H1 (cell line): Measurements from ENCODE around the gene PDZK1IP1. TPM values are rescaled to one million over a fixed set of nuclear protein-coding genes. Genes with fewer than 3 reads are reported as not detected.

Experiments used
- CTCF ChIA-PET: fragments of 300-600 bp; sonication (Branson Sonifier 250); formaldehyde crosslinking; loops from one replicate; lab custom pipeline; 2021; ENCODE audit not compliant: partially characterized antibody; lab: Charles Lee
- POLR2A ChIA-PET: fragments of 300-600 bp; sonication (Branson Sonifier 250); formaldehyde crosslinking; loops from one replicate; lab custom pipeline; 2021; ENCODE audit warnings: inconsistent platforms; ENCODE audit not compliant: partially characterized antibody; lab: Charles Lee
- DNase-seq, 2 experiments: peaks; one replicate each; pipeline versions ENCODE4 v3.0.0 to v3.0.0-alpha.2; 2010 to 2022; ENCODE audit warnings: low spot score in 2 of 2, low read depth in 1 of 2, mixed read lengths in 1 of 2
- FAIRE-seq: peaks from 2 replicates; lab custom pipeline; 2011; peaks lifted over from hg19 to GRCh38; lab: Jason Lieb, UNC
- H2AFZ ChIP-seq: 2 replicates; pipeline ENCODE4 v1.8.1; 2012; ENCODE audit warnings: low read length, inconsistent platforms
- H2AK5ac ChIP-seq: 2 replicates; pipeline ENCODE4 v1.6.1; 2013; ENCODE audit warnings: low read depth, low read length
- H2BK120ac ChIP-seq: replicated peaks from 2 replicates; pipeline ENCODE3; 2013; ENCODE audit warnings: low read depth, low read length, inconsistent platforms
- H2BK12ac ChIP-seq: 2 replicates; pipeline ENCODE4 v1.6.1; 2013; ENCODE audit warnings: low read depth, low read length
- H2BK15ac ChIP-seq: 2 replicates; pipeline ENCODE4 v1.6.1; 2013; ENCODE audit warnings: low read length
- H2BK20ac ChIP-seq: 2 replicates; pipeline ENCODE4 v1.6.1; 2013; ENCODE audit warnings: low read length
- H2BK5ac ChIP-seq: 2 replicates; pipeline ENCODE4 v1.6.1; 2013; ENCODE audit warnings: low read depth, low read length
- H3K14ac ChIP-seq: 2 replicates; pipeline ENCODE4 v1.6.1; 2013; ENCODE audit warnings: inconsistent platforms; ENCODE audit not compliant: insufficient read length
- H3K18ac ChIP-seq: 2 replicates; pipeline ENCODE4 v1.6.1; 2013; ENCODE audit warnings: low read length; ENCODE audit errors: extremely low read depth
- H3K23ac ChIP-seq: 2 replicates; pipeline ENCODE4 v1.6.1; 2013; ENCODE audit warnings: inconsistent platforms; ENCODE audit not compliant: insufficient read length
- H3K23me2 ChIP-seq: 2 replicates; pipeline ENCODE4 v1.6.1; 2013; ENCODE audit warnings: low read depth, low read length
- H3K27ac ChIP-seq: 2 replicates; pipeline ENCODE4 v1.6.1; 2011; ENCODE audit warnings: low read depth, low read length, inconsistent platforms
- H3K27me3 ChIP-seq, 4 experiments: replicated peaks in 1 of 4; 1 replicate in 1 of 4; 2 replicates in 3 of 4; pipeline versions ENCODE4 v1.6.1 to v1.8.1; 2011 to 2013; ENCODE audit warnings: low read length in 3 of 4, mild to moderate bottlenecking in 3 of 4, inconsistent platforms in 2 of 4, mixed read lengths in 2 of 4, moderate library complexity in 1 of 4; ENCODE audit not compliant: control insufficient read depth in 3 of 4, insufficient read depth in 3 of 4; ENCODE audit errors: extremely low read depth in 1 of 4
- H3K36me3 ChIP-seq, 4 experiments: 2 replicates each; pipeline versions ENCODE4 v1.6.1 to v1.8.1; 2011 to 2013; ENCODE audit warnings: mild to moderate bottlenecking in 4 of 4, low read length in 3 of 4, moderate library complexity in 2 of 4, control low read depth in 1 of 4, inconsistent platforms in 1 of 4; ENCODE audit not compliant: insufficient read depth in 4 of 4, control insufficient read depth in 2 of 4
- H3K4ac ChIP-seq: replicated peaks from 2 replicates; pipeline ENCODE3; 2013; ENCODE audit warnings: low read length, low read depth, mixed read lengths, inconsistent platforms; ENCODE audit not compliant: insufficient read length
- H3K4me1 ChIP-seq, 4 experiments: replicated peaks in 1 of 4; 1 replicate in 1 of 4; 2 replicates in 3 of 4; pipeline versions ENCODE4 v1.6.1 to v1.8.1; 2011 to 2013; ENCODE audit warnings: low read length in 3 of 4, inconsistent platforms in 2 of 4, mixed read lengths in 1 of 4; ENCODE audit not compliant: insufficient read depth in 4 of 4, control insufficient read depth in 3 of 4
- H3K4me2 ChIP-seq, 2 experiments: 2 replicates each; pipeline versions ENCODE4 v1.6.1 to v1.8.1; 2011 to 2013; ENCODE audit warnings: low read depth in 2 of 2, low read length in 2 of 2, control low read depth in 1 of 2, inconsistent platforms in 1 of 2, mild to moderate bottlenecking in 1 of 2; ENCODE audit not compliant: insufficient read depth in 1 of 2
- H3K4me3 ChIP-seq, 4 experiments: fragments of 200-600, 300-600 bp in 1 of 4; sonication (generic), shearing (Covaris generic), sonication (Bioruptor Twin) in 1 of 4; 2 replicates each; pipeline versions ENCODE4 v1.5.1 to v1.8.1; 2011 to 2016; ENCODE audit warnings: low read length in 4 of 4, low read depth in 3 of 4, control low read depth in 2 of 4, inconsistent platforms in 2 of 4, mild to moderate bottlenecking in 2 of 4, mixed read lengths in 1 of 4, moderate library complexity in 1 of 4; ENCODE audit not compliant: insufficient read depth in 2 of 4; ENCODE audit errors: extremely low read depth in 1 of 4
- H3K56ac ChIP-seq: replicated peaks from 2 replicates; pipeline ENCODE3; 2013; ENCODE audit warnings: low read depth, mild to moderate bottlenecking, mixed read lengths, low read length, inconsistent platforms; ENCODE audit not compliant: insufficient read length
- H3K79me1 ChIP-seq: 2 replicates; pipeline ENCODE4 v1.6.1; 2013; ENCODE audit warnings: low read depth, low read length, control low read depth
- H3K79me2 ChIP-seq, 2 experiments: 2 replicates each; pipeline versions ENCODE4 v1.6.1 to v1.8.1; 2012 to 2013; ENCODE audit warnings: low read length in 2 of 2, mild to moderate bottlenecking in 2 of 2, inconsistent platforms in 1 of 2; ENCODE audit not compliant: insufficient read depth in 2 of 2, control insufficient read depth in 1 of 2
- H3K9ac ChIP-seq, 4 experiments: replicated peaks in 1 of 4; 1 replicate in 1 of 4; 2 replicates in 3 of 4; pipeline versions ENCODE4 v1.6.1 to v1.8.1; 2011 to 2013; ENCODE audit warnings: low read depth in 3 of 4, low read length in 3 of 4, control low read depth in 2 of 4, mild to moderate bottlenecking in 2 of 4, moderate library complexity in 2 of 4, inconsistent platforms in 1 of 4; ENCODE audit errors: extremely low read depth in 1 of 4
- H3K9me3 ChIP-seq, 2 experiments: 2 replicates each; pipeline versions ENCODE4 v1.6.1 to v1.8.1; 2012 to 2013; ENCODE audit warnings: mild to moderate bottlenecking in 2 of 2, moderate library complexity in 2 of 2, control low read depth in 1 of 2, inconsistent platforms in 1 of 2, low read depth in 1 of 2, low read length in 1 of 2, mixed read lengths in 1 of 2; ENCODE audit not compliant: insufficient read depth in 2 of 2
- H4K20me1 ChIP-seq, 2 experiments: replicated peaks in 1 of 2; 2 replicates each; pipeline versions ENCODE3 to v1.8.1; 2011 to 2013; ENCODE audit warnings: inconsistent platforms in 2 of 2, low read length in 2 of 2, mild to moderate bottlenecking in 1 of 2; ENCODE audit not compliant: insufficient read depth in 2 of 2, control insufficient read depth in 1 of 2
- H4K5ac ChIP-seq: 2 replicates; pipeline ENCODE4 v1.6.1; 2013; ENCODE audit warnings: low read length, low read depth, mixed read lengths, inconsistent platforms; ENCODE audit not compliant: insufficient read length
- H4K8ac ChIP-seq: 2 replicates; pipeline ENCODE4 v1.8.0; 2013; ENCODE audit warnings: mild to moderate bottlenecking, moderate library complexity, low read length, inconsistent platforms; ENCODE audit not compliant: insufficient read depth; ENCODE audit errors: extremely low read depth
- H4K91ac ChIP-seq: replicated peaks from 2 replicates; pipeline ENCODE3; 2013; ENCODE audit warnings: low read length, mixed read lengths, inconsistent platforms; ENCODE audit not compliant: insufficient read length
- CEBPB ChIP-seq: IDR thresholded peaks from 2 replicates; pipeline ENCODE4 v1.6.1; 2012; ENCODE audit warnings: low read depth, low read length
- SAP30 ChIP-seq: fragments of 300-600 bp; sonication (generic); IDR thresholded peaks from 2 replicates; pipeline ENCODE4 v1.7.1; 2012; ENCODE audit warnings: low read length, moderate library complexity, mild to moderate bottlenecking, inconsistent platforms; ENCODE audit not compliant: insufficient read depth, insufficient replicate concordance
- polyA plus RNA-seq, 7 experiments: library from polyadenylated mRNA; depleted of rRNA in 3 of 7; stranded (reverse) in 5 of 7; unstranded in 2 of 7; fragments of >200 nt in 5 of 7; fragments of 200-250 nt in 2 of 7; gene quantifications; 1 replicate in 5 of 7; 2 replicates in 1 of 7; 4 replicates in 1 of 7; pipeline versions ENCODE4 v1.2.1 to v1.2.3, GENCODE V29; 2011 to 2013; ENCODE audit warnings: missing spikeins in 2 of 7, mixed read lengths in 2 of 7
- total RNA-seq: library from RNA; stranded (reverse); fragmentation: NEBNext Ultra II Directional; extraction: Animal tissue kit (Norgen Biotek cat#: 25700); gene quantifications from 2 replicates; pipeline ENCODE4 v1.2.1, GENCODE V29; 2021

The PDZK1IP1 gene
- total and polyA plus RNA-seq, 2 of the 8 experiments (the other 6 are each of a cell fraction or from before 2014, with no cell fraction given) = 0.17 TPM; not detected in 1

DNA sequence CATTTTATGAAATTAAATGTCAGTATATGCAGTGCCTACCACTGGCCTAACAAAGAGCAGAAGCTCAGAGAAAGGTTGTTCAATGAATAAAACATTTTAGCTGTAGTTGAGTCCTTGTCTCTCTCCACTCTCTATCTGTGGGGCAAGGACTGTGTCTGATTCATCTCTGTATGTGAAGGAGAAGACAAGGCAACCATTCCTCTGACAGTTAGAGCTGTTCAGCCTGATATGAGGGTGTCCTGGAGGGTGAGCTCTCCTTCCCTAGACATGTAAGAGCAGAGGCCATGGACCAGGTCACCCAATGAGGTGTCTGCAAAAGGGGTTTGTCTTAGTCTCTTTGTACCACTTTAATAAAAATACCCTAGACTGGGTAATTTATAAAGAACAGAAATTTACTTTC lies 4.5 kb upstream of the PDZK1IP1 start:
- ChIA-PET CTCF (interaction anchor here (0.9 to 14.2 kb wide), 13 partner anchors 12 to 70 kb away, joined by 3 to 207 read pairs (median 20); no protein-coding TSS in a partner anchor), POLR2A (interaction anchor here (0.8 to 2.6 kb wide), 5 partner anchors 11 to 18 kb away, joined by 3 to 10 read pairs (median 3); no protein-coding TSS in a partner anchor)
- TF ChIP-seq SAP30 (no peak), CEBPB (no peak)
- Histone ChIP-seq H3K4me3 (no peak overlapping the region), H4K20me1 (no peaks in the 10 kb centered on the region), H3K79me1 (no peaks in the 10 kb centered on the region), H3K4me2 (no peak overlapping the region), H3K36me3 (no peaks in the 10 kb centered on the region), H2BK15ac (no peak overlapping the region), H4K5ac (no peak overlapping the region), H3K27me3 (peaks cover 0 to 22% (median 15%) of the 10 kb centered on the region in 4 experiments; a peak in 3 of 7 replicates), H2BK12ac (no peak overlapping the region), H2AFZ (no peak overlapping the region), H4K8ac (no peak overlapping the region), H4K91ac (no peak overlapping the region), H3K4ac (no peak overlapping the region), H3K14ac (no peak overlapping the region), H3K18ac (no peak overlapping the region), H3K56ac (no peak overlapping the region), H3K9ac (no peak overlapping the region), H3K23ac (no peak overlapping the region), H2BK20ac (no peak overlapping the region), H2AK5ac (no peak overlapping the region), H2BK120ac (no peak overlapping the region), H3K23me2 (no peaks in the 10 kb centered on the region; the same call in 1 of the 2 replicates), H3K9me3 (no peaks in the 10 kb centered on the region), H3K79me2 (no peaks in the 10 kb centered on the region), H2BK5ac (no peak overlapping the region), H3K27ac (no peak overlapping the region), H3K4me1 (peaks cover 5 to 22% (median 12%) of the 10 kb centered on the region in 4 experiments)
- DNase-seq (no peak), FAIRE-seq (no peak)
